A673 (cell line): ENCODE data around the gene ANKS3. TPM values are rescaled to one million over a fixed set of nuclear protein-coding genes. Genes with fewer than 3 reads are reported as not detected.

Experiments
- BruUV-seq: library from RNA; stranded (reverse); fragments of 400-500 nt; replicated peaks from 2 replicates; lab custom pipeline; 2021; lab: Mats Ljungman, UMichigan
- CTCF ChIA-PET: fragments of 300-600 bp; sonication (Branson Sonifier 250); formaldehyde crosslinking; loops from one replicate; lab custom pipeline; 2022; ENCODE audit warnings: antibody characterized with exemption; lab: Charles Lee
- POLR2A ChIA-PET: fragments of 300-600 bp; sonication (Branson Sonifier 250); formaldehyde crosslinking; loops from one replicate; lab custom pipeline; 2022; ENCODE audit warnings: antibody characterized with exemption; ENCODE audit not compliant: low non-redundant PET; lab: Charles Lee
- DNase-seq: peaks from one replicate; pipeline ENCODE4 v3.0.0-alpha.2; 2015; ENCODE audit warnings: low spot score
- H3K27ac ChIP-seq: fragments of 200-600 bp; sonication (generic); 2 replicates; pipeline ENCODE4 v1.5.1; 2016; ENCODE audit warnings: mixed run types, low read depth, mild to moderate bottlenecking, mixed read lengths, antibody characterized with exemption, low read length; ENCODE audit not compliant: poor library complexity, severe bottlenecking
- H3K27me3 ChIP-seq: fragments of 200-600 bp; sonication (generic); replicated peaks from 2 replicates; pipeline ENCODE4 v1.6.1; 2017; ENCODE audit warnings: mixed run types, low read depth, mild to moderate bottlenecking, mixed read lengths, antibody characterized with exemption, low read length; ENCODE audit not compliant: insufficient read depth, poor library complexity
- H3K36me3 ChIP-seq: fragments of 200-600 bp; sonication (generic); 2 replicates; pipeline ENCODE4 v1.6.1; 2016; ENCODE audit warnings: mixed run types, mild to moderate bottlenecking, mixed read lengths, antibody characterized with exemption, low read length; ENCODE audit not compliant: insufficient read depth, poor library complexity, severe bottlenecking
- H3K4me1 ChIP-seq: fragments of 200-600 bp; sonication (generic); 2 replicates; pipeline ENCODE4 v1.6.1; 2017; ENCODE audit warnings: mixed run types, mild to moderate bottlenecking, mixed read lengths, antibody characterized with exemption, low read length; ENCODE audit not compliant: insufficient read depth, poor library complexity, severe bottlenecking
- H3K4me3 ChIP-seq: fragments of 200-600 bp; sonication (generic); 2 replicates; pipeline ENCODE4 v1.5.1; 2016; ENCODE audit warnings: low read depth, mixed run types, mild to moderate bottlenecking, mixed read lengths, low read length; ENCODE audit not compliant: poor library complexity, severe bottlenecking
- H3K9me3 ChIP-seq: fragments of 200-600 bp; sonication (generic); 2 replicates; pipeline ENCODE4 v1.6.1; 2016; ENCODE audit warnings: mixed run types, low read depth, mild to moderate bottlenecking, mixed read lengths, antibody characterized with exemption, low read length; ENCODE audit not compliant: poor library complexity, severe bottlenecking
- EZH2 ChIP-seq: fragments of 200-600 bp; sonication (generic); IDR thresholded peaks from 2 replicates; pipeline ENCODE4 v1.6.1; 2017; ENCODE audit warnings: borderline replicate concordance, low read depth, mild to moderate bottlenecking, mixed read lengths, antibody characterized with exemption, low read length; ENCODE audit not compliant: poor library complexity, severe bottlenecking
- intact Hi-C: fragments of 100-400 bp; cut with micrococcal nuclease; formaldehyde crosslinking; loops from one replicate; pipeline ENCODE4 v1.10.0; 2022; ENCODE audit not compliant: unreplicated experiment
- total RNA-seq: library from RNA; stranded (reverse); gene quantifications from 2 replicates; pipeline ENCODE4 v1.2.3, GENCODE V29; 2021
- TF ChIP-seq, protein P1 (sequence below): fragments of 300-800, 200-600 bp; sonication (generic); conservative IDR thresholded peaks from 2 replicates; pipeline ENCODE4 v1.5.1; 2017; ENCODE audit warnings: low read depth, mild to moderate bottlenecking, antibody characterized with exemption, low read length, moderate library complexity, mixed read lengths

The ANKS3 gene
- total RNA-seq, 1 experiment from 2014 or later = 26.9 TPM

DNA sequence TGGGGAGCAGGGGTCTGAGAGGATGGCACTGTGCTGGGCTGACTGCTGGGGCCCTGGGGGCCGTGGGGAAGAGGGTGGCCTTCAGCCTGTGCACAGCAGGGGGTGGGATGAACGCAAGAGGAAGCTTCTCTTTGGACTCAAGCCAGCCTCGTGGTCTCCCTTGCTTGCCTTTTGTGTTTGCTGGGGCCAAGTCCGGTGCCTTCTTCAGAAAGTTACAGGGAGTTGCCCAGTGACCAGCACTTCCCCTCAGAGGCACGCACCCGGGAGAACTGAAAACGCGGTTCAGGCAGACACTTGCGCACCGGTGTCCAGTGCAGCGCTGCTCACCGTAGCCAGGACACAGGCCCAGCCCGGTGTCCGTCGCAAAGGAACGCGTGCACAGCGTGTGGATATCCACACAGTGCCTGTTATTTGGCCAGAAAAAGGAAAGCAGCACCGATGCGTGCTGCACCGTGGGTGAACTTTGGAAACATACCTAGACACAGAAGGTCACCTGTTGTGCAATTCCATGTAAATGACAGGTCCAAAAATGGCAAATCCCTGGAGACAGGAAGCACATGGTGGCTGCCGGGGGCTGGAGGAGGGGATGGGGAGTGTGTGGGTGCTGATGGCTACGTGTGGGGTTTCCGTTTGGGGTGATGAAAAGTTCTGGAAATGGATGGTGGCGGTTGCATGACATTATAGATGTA, 70.2 kb downstream of the ANKS3 start:
- intact Hi-C loops = no loop called here
- H3K4me1 ChIP-seq = no peaks in the 10 kb centered on the region
- ChIA-PET POLR2A (no interaction called here), CTCF (no interaction called here)
- H3K36me3 ChIP-seq = peaks cover 14% of the 10 kb centered on the region
- no peak for DNase-seq
- BruUV-seq = no TSS peak
- no peak overlapping the region for H3K27ac ChIP-seq
- TF ChIP-seq EZH2 = no peak
- TF ChIP-seq, protein P1, sequence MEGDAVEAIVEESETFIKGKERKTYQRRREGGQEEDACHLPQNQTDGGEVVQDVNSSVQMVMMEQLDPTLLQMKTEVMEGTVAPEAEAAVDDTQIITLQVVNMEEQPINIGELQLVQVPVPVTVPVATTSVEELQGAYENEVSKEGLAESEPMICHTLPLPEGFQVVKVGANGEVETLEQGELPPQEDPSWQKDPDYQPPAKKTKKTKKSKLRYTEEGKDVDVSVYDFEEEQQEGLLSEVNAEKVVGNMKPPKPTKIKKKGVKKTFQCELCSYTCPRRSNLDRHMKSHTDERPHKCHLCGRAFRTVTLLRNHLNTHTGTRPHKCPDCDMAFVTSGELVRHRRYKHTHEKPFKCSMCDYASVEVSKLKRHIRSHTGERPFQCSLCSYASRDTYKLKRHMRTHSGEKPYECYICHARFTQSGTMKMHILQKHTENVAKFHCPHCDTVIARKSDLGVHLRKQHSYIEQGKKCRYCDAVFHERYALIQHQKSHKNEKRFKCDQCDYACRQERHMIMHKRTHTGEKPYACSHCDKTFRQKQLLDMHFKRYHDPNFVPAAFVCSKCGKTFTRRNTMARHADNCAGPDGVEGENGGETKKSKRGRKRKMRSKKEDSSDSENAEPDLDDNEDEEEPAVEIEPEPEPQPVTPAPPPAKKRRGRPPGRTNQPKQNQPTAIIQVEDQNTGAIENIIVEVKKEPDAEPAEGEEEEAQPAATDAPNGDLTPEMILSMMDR = no peak
- no peaks in the 10 kb centered on the region for H3K9me3 ChIP-seq
- H3K4me3 ChIP-seq = no peak overlapping the region
- no peaks in the 10 kb centered on the region for H3K27me3 ChIP-seq

DNA sequence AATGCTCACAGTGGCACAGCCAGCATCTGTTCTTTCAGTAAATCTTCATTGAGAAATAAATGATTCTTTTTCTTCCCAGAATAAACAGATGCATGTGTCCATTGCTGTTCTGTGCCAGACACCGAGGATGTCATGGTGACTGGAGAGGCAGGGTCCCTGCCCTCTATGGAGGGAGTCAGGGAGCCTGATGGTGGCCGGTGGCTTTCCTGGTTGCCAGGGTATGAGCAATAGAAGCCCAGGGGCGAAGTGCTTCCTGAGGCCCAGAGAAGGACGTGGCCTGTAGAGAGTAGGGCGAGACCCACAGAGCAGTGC, 70.7 kb downstream of the ANKS3 start:
- no peaks in the 10 kb centered on the region for H3K27me3 ChIP-seq
- H3K4me1 ChIP-seq = no peaks in the 10 kb centered on the region
- no peak overlapping the region for H3K27ac ChIP-seq
- no TSS peak for BruUV-seq
- ChIA-PET CTCF (interaction anchor here (0.6 kb wide), 1 partner anchor 12 kb away, joined by 3 read pairs; no protein-coding TSS in a partner anchor), POLR2A (no interaction called here)
- peaks cover 9% of the 10 kb centered on the region for H3K36me3 ChIP-seq
- H3K4me3 ChIP-seq = no peak overlapping the region
- intact Hi-C loops = no loop called here
- TF ChIP-seq, protein P1 = no peak
- no peak for TF ChIP-seq EZH2
- DNase-seq = no peak
- no peaks in the 10 kb centered on the region for H3K9me3 ChIP-seq

DNA sequence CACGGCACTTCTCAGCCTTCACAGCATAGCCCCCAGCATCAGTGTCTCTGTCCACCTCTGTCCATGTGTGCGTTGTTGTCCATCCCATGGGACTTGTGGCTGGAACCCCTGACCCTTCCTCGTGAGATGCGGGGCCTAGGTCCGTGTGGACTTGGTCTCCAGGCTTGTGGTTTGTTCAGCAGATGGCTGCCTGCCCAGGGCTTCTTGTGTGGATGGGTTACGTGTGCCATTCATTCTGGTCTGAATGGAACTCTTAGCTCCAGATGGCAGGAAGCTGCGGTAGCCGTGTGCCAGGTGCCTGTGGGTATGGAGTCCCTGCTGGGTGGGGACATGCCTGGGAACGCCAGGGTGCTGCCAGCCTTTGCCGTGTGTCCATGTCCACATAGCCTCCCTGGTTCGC, 72.4 kb downstream of the ANKS3 start:
- intact Hi-C loops = no loop called here
- Histone ChIP-seq H3K4me1 (no peaks in the 10 kb centered on the region), H3K27me3 (no peaks in the 10 kb centered on the region), H3K9me3 (no peaks in the 10 kb centered on the region), H3K27ac (no peak overlapping the region), H3K4me3 (no peak overlapping the region), H3K36me3 (no peaks in the 10 kb centered on the region)
- no TSS peak for BruUV-seq
- POLR2A ChIA-PET = no interaction called here
- CTCF ChIA-PET = no interaction called here
- no peak for TF ChIP-seq EZH2
- TF ChIP-seq, protein P1 = no peak
- DNase-seq = no peak
